ENCODE results near the gene ENO4. TPM values are rescaled to one million over a fixed set of nuclear protein-coding genes. Genes with fewer than 3 reads are reported as not detected.

ENO4 gene
- total RNA-seq, 1 donor from 2014 or later = not detected

GRCh38 chr10:116864436-116864835, 15.1 kb downstream of the ENO4 start:
- no peaks in the 10 kb centered on the region for H3K36me3 Mint-ChIP-seq (ENCODE audit: low read depth)

GRCh38 chr10:116866066-116866465, 16.8 kb downstream of the ENO4 start:
- no peak overlapping the region for H3K27ac Mint-ChIP-seq
- H3K27me3 Mint-ChIP-seq (ENCODE audit: low read depth) = no peaks in the 10 kb centered on the region
- intact Hi-C loops (cut with micrococcal nuclease) = no loop called here
- H3K9me3 Mint-ChIP-seq = no peaks in the 10 kb centered on the region
- H3K4me1 Mint-ChIP-seq (ENCODE audit: low read depth) = no peaks in the 10 kb centered on the region
- H3K4me3 Mint-ChIP-seq (ENCODE audit: low read depth) = no peak overlapping the region
- no peak for DNase-seq (ENCODE audit: low spot score)
- no peaks in the 10 kb centered on the region for H3K36me3 Mint-ChIP-seq (ENCODE audit: low read depth)

More at GRCh38 chr10:116864436-116864835, 15.1 kb downstream of the ENO4 start:
- intact Hi-C loops (cut with micrococcal nuclease) = no loop called here
- no peak for DNase-seq (ENCODE audit: low spot score)
- no peaks in the 10 kb centered on the region for H3K9me3 Mint-ChIP-seq
- no peaks in the 10 kb centered on the region for H3K27me3 Mint-ChIP-seq (ENCODE audit: low read depth)
- no peak overlapping the region for H3K27ac Mint-ChIP-seq
- no peaks in the 10 kb centered on the region for H3K4me1 Mint-ChIP-seq (ENCODE audit: low read depth)
- H3K4me3 Mint-ChIP-seq (ENCODE audit: low read depth) = no peak overlapping the region

GRCh38 chr10:116866987-116867595, 17.8 kb downstream of the ENO4 start:
- Mint-ChIP-seq H3K27ac (no peak overlapping the region), H3K27me3 (ENCODE audit: low read depth) (no peaks in the 10 kb centered on the region), H3K4me1 (ENCODE audit: low read depth) (no peaks in the 10 kb centered on the region), H3K9me3 (no peaks in the 10 kb centered on the region), H3K36me3 (ENCODE audit: low read depth) (no peaks in the 10 kb centered on the region), H3K4me3 (ENCODE audit: low read depth) (no peak overlapping the region)
- intact Hi-C loops (cut with micrococcal nuclease) = no loop called here
- no peak for DNase-seq (ENCODE audit: low spot score)

- Mint-ChIP-seq H3K4me3 (ENCODE audit: low read depth) (no peak overlapping the region), H3K4me1 (ENCODE audit: low read depth) (no peaks in the 10 kb centered on the region), H3K27ac (no peak overlapping the region), H3K36me3 (ENCODE audit: low read depth) (no peaks in the 10 kb centered on the region), H3K9me3 (no peaks in the 10 kb centered on the region), H3K27me3 (ENCODE audit: low read depth) (no peaks in the 10 kb centered on the region)
- intact Hi-C loops (cut with micrococcal nuclease) = no loop called here
- DNase-seq (ENCODE audit: low spot score) = no peak
Measured at GRCh38 chr10:116868198-116868676, 18.9 kb downstream of the ENO4 start.

GRCh38 chr10:116868722-116869121, 19.4 kb downstream of the ENO4 start:
- intact Hi-C loops (cut with micrococcal nuclease) = no loop called here
- H3K4me1 Mint-ChIP-seq (ENCODE audit: low read depth) = no peaks in the 10 kb centered on the region
- H3K27me3 Mint-ChIP-seq (ENCODE audit: low read depth) = no peaks in the 10 kb centered on the region
- H3K9me3 Mint-ChIP-seq = no peaks in the 10 kb centered on the region
- no peaks in the 10 kb centered on the region for H3K36me3 Mint-ChIP-seq (ENCODE audit: low read depth)
- no peak overlapping the region for H3K27ac Mint-ChIP-seq
- H3K4me3 Mint-ChIP-seq (ENCODE audit: low read depth) = no peak overlapping the region
- DNase-seq (ENCODE audit: low spot score) = no peak

GRCh38 chr10:116870949-116871348, 21.6 kb downstream of the ENO4 start:
- H3K36me3 Mint-ChIP-seq (ENCODE audit: low read depth) = no peaks in the 10 kb centered on the region
- H3K27ac Mint-ChIP-seq = no peak overlapping the region
- no peak overlapping the region for H3K4me3 Mint-ChIP-seq (ENCODE audit: low read depth)
- no peaks in the 10 kb centered on the region for H3K9me3 Mint-ChIP-seq
- H3K27me3 Mint-ChIP-seq (ENCODE audit: low read depth) = no peaks in the 10 kb centered on the region
- intact Hi-C loops (cut with micrococcal nuclease) = no loop called here
- H3K4me1 Mint-ChIP-seq (ENCODE audit: low read depth) = no peaks in the 10 kb centered on the region
- DNase-seq (ENCODE audit: low spot score) = no peak

- Mint-ChIP-seq H3K27me3 (ENCODE audit: low read depth) (no peaks in the 10 kb centered on the region), H3K4me3 (ENCODE audit: low read depth) (no peak overlapping the region), H3K4me1 (ENCODE audit: low read depth) (no peaks in the 10 kb centered on the region), H3K36me3 (ENCODE audit: low read depth) (no peaks in the 10 kb centered on the region), H3K9me3 (no peaks in the 10 kb centered on the region), H3K27ac (no peak overlapping the region)
- DNase-seq (ENCODE audit: low spot score) = no peak
- intact Hi-C loops (cut with micrococcal nuclease) = no loop called here
Measured at GRCh38 chr10:116873134-116873533, 23.8 kb downstream of the ENO4 start.

GRCh38 chr10:116875897-116876296, 26.6 kb downstream of the ENO4 start:
- Mint-ChIP-seq H3K27ac (no peak overlapping the region), H3K4me3 (ENCODE audit: low read depth) (no peak overlapping the region), H3K4me1 (ENCODE audit: low read depth) (no peaks in the 10 kb centered on the region), H3K27me3 (ENCODE audit: low read depth) (no peaks in the 10 kb centered on the region), H3K9me3 (no peaks in the 10 kb centered on the region), H3K36me3 (ENCODE audit: low read depth) (no peaks in the 10 kb centered on the region)
- no peak for DNase-seq (ENCODE audit: low spot score)
- intact Hi-C loops (cut with micrococcal nuclease) = no loop called here

- Mint-ChIP-seq H3K27me3 (ENCODE audit: low read depth) (no peaks in the 10 kb centered on the region), H3K4me3 (ENCODE audit: low read depth) (no peak overlapping the region), H3K36me3 (ENCODE audit: low read depth) (no peaks in the 10 kb centered on the region), H3K27ac (no peak overlapping the region), H3K9me3 (no peaks in the 10 kb centered on the region), H3K4me1 (ENCODE audit: low read depth) (no peaks in the 10 kb centered on the region)
- no peak for DNase-seq (ENCODE audit: low spot score)
- intact Hi-C loops (cut with micrococcal nuclease) = no loop called here
Measured at GRCh38 chr10:116877391-116877790, 28.1 kb downstream of the ENO4 start.

- Mint-ChIP-seq H3K27ac (no peak overlapping the region), H3K27me3 (ENCODE audit: low read depth) (no peaks in the 10 kb centered on the region)
- no peak for DNase-seq (ENCODE audit: low spot score)
Measured at GRCh38 chr10:116878123-116878522, 28.8 kb downstream of the ENO4 start.

GRCh38 chr10:116879817-116880216, 30.5 kb downstream of the ENO4 start:
- no peak overlapping the region for H3K4me3 Mint-ChIP-seq (ENCODE audit: low read depth)
- H3K27ac Mint-ChIP-seq = no peak overlapping the region
- H3K9me3 Mint-ChIP-seq = no peaks in the 10 kb centered on the region
- no peaks in the 10 kb centered on the region for H3K4me1 Mint-ChIP-seq (ENCODE audit: low read depth)
- intact Hi-C loops (cut with micrococcal nuclease) = no loop called here
- H3K36me3 Mint-ChIP-seq (ENCODE audit: low read depth) = no peaks in the 10 kb centered on the region
- no peaks in the 10 kb centered on the region for H3K27me3 Mint-ChIP-seq (ENCODE audit: low read depth)
- DNase-seq (ENCODE audit: low spot score) = no peak

More at GRCh38 chr10:116878123-116878522, 28.8 kb downstream of the ENO4 start:
- intact Hi-C loops (cut with micrococcal nuclease) = no loop called here
- Mint-ChIP-seq H3K36me3 (ENCODE audit: low read depth) (no peaks in the 10 kb centered on the region), H3K9me3 (no peaks in the 10 kb centered on the region), H3K4me1 (ENCODE audit: low read depth) (no peaks in the 10 kb centered on the region), H3K4me3 (ENCODE audit: low read depth) (no peak overlapping the region)

GRCh38 chr10:116880716-116881482, 31.6 kb downstream of the ENO4 start:
- DNase-seq (ENCODE audit: low spot score) = no peak
- intact Hi-C loops (cut with micrococcal nuclease) = no loop called here
- Mint-ChIP-seq H3K27me3 (ENCODE audit: low read depth) (no peaks in the 10 kb centered on the region), H3K36me3 (ENCODE audit: low read depth) (no peaks in the 10 kb centered on the region), H3K4me3 (ENCODE audit: low read depth) (no peak overlapping the region), H3K9me3 (no peaks in the 10 kb centered on the region), H3K4me1 (ENCODE audit: low read depth) (no peaks in the 10 kb centered on the region), H3K27ac (no peak overlapping the region)

GRCh38 chr10:116882639-116883038, 33.3 kb downstream of the ENO4 start:
- intact Hi-C loops (cut with micrococcal nuclease) = no loop called here
- Mint-ChIP-seq H3K9me3 (no peaks in the 10 kb centered on the region), H3K36me3 (ENCODE audit: low read depth) (no peaks in the 10 kb centered on the region), H3K27me3 (ENCODE audit: low read depth) (peaks cover 1% of the 10 kb centered on the region), H3K4me3 (ENCODE audit: low read depth) (no peak overlapping the region), H3K27ac (no peak overlapping the region), H3K4me1 (ENCODE audit: low read depth) (no peaks in the 10 kb centered on the region)
- no peak for DNase-seq (ENCODE audit: low spot score)

All from activated T-helper 2 cell treated with anti-CD3 and anti-CD28 coated beads, Interferon-gamma antibody, Interleukin-2, Interleukin-4, amounts not matched to agents 10 μg/mL and 5 μg/mL and 100 μg/mL, durations not matched to agents 14 hours and 24 hours and 36 hours (primary cell).